ENCODE measurements around the gene NCK2. TPM values are rescaled to one million over a fixed set of nuclear protein-coding genes. Genes with fewer than 3 reads are reported as not detected.

The NCK2 gene
- total RNA-seq, 1 donor from 2014 or later, result 92.5 TPM

- peaks cover 43% of the 10 kb centered on the region for H3K4me1 Mint-ChIP-seq (ENCODE audit: low read depth)
- no peak for DNase-seq (ENCODE audit: low spot score, unreplicated experiment)
- no peaks in the 10 kb centered on the region for H3K36me3 Mint-ChIP-seq (ENCODE audit: insufficient read depth)
- H3K4me3 Mint-ChIP-seq (ENCODE audit: low read depth), result no peak overlapping the region
- no peaks in the 10 kb centered on the region for H3K27me3 Mint-ChIP-seq
- no peak for TF ChIP-seq CTCF (IDR thresholded peaks at IDR 0.05; ENCODE audit: unreplicated experiment)
- no peaks in the 10 kb centered on the region for H3K9me3 Mint-ChIP-seq (ENCODE audit: low read depth)
- no peak overlapping the region for H3K27ac Mint-ChIP-seq
Observed at GRCh38 chr2:105793196-105793975, 48.7 kb downstream of the NCK2 start.

- DNase-seq (ENCODE audit: low spot score, unreplicated experiment), result no peak
- peaks cover 41% of the 10 kb centered on the region for H3K4me1 Mint-ChIP-seq (ENCODE audit: low read depth)
- no peaks in the 10 kb centered on the region for H3K27me3 Mint-ChIP-seq
Observed at GRCh38 chr2:105794926-105795574, 50.3 kb downstream of the NCK2 start.

GRCh38 chr2:105795575-105795934, 50.8 kb downstream of the NCK2 start:
- H3K27ac Mint-ChIP-seq, result no peak overlapping the region
- no peak for DNase-seq (ENCODE audit: low spot score, unreplicated experiment)
- H3K4me1 Mint-ChIP-seq (ENCODE audit: low read depth), result peaks cover 46% of the 10 kb centered on the region
- H3K9me3 Mint-ChIP-seq (ENCODE audit: low read depth), result no peaks in the 10 kb centered on the region
- no peak overlapping the region for H3K4me3 Mint-ChIP-seq (ENCODE audit: low read depth)
- H3K36me3 Mint-ChIP-seq (ENCODE audit: insufficient read depth), result no peaks in the 10 kb centered on the region
- no peaks in the 10 kb centered on the region for H3K27me3 Mint-ChIP-seq
- TF ChIP-seq CTCF (IDR thresholded peaks at IDR 0.05; ENCODE audit: unreplicated experiment), result no peak

More at GRCh38 chr2:105794926-105795574, 50.3 kb downstream of the NCK2 start:
- Mint-ChIP-seq H3K9me3 (ENCODE audit: low read depth) (no peaks in the 10 kb centered on the region), H3K4me3 (ENCODE audit: low read depth) (no peak overlapping the region), H3K27ac (no peak overlapping the region), H3K36me3 (ENCODE audit: insufficient read depth) (no peaks in the 10 kb centered on the region)
- TF ChIP-seq CTCF (IDR thresholded peaks at IDR 0.05; ENCODE audit: unreplicated experiment), result no peak

- no peak for TF ChIP-seq CTCF (IDR thresholded peaks at IDR 0.05; ENCODE audit: unreplicated experiment)
- H3K27me3 Mint-ChIP-seq, result no peaks in the 10 kb centered on the region
- no peak for DNase-seq (ENCODE audit: low spot score, unreplicated experiment)
- H3K36me3 Mint-ChIP-seq (ENCODE audit: insufficient read depth), result no peaks in the 10 kb centered on the region
- no peak overlapping the region for H3K4me3 Mint-ChIP-seq (ENCODE audit: low read depth)
- peak overlapping the region; percentile 43 for H3K27ac Mint-ChIP-seq
- no peaks in the 10 kb centered on the region for H3K9me3 Mint-ChIP-seq (ENCODE audit: low read depth)
- H3K4me1 Mint-ChIP-seq (ENCODE audit: low read depth), result peaks cover 45% of the 10 kb centered on the region
Observed at GRCh38 chr2:105796131-105796638, 51.5 kb downstream of the NCK2 start.

- no peak for TF ChIP-seq CTCF (IDR thresholded peaks at IDR 0.05; ENCODE audit: unreplicated experiment)
- DNase-seq (ENCODE audit: low spot score, unreplicated experiment), result no peak
- Mint-ChIP-seq H3K27ac (no peak overlapping the region), H3K27me3 (no peaks in the 10 kb centered on the region), H3K36me3 (ENCODE audit: insufficient read depth) (no peaks in the 10 kb centered on the region), H3K9me3 (ENCODE audit: low read depth) (no peaks in the 10 kb centered on the region), H3K4me1 (ENCODE audit: low read depth) (peaks cover 46% of the 10 kb centered on the region), H3K4me3 (ENCODE audit: low read depth) (no peak overlapping the region)
Observed at GRCh38 chr2:105796791-105797190, 52.1 kb downstream of the NCK2 start.
